Measurements from ENCODE around the gene HERC5.

HERC5 gene

GRCh38 chr4:88441696-88442095, 15.2 kb upstream of the HERC5 start:
- H3K27ac ChIP-seq, result no peak overlapping the region
- no peak for TF ChIP-seq CTCF (IDR thresholded peaks at IDR 0.05)
- no peaks in the 10 kb centered on the region for H3K4me1 ChIP-seq
- peaks cover 0 to 5% (median 0%) of the 10 kb centered on the region in 3 donors for H3K36me3 ChIP-seq
- H3K27me3 ChIP-seq, result no peaks in the 10 kb centered on the region
- intact Hi-C loops (cut with DNase I; ENCODE audit: low total_unique reads), result no loop called here
- H3K4me3 ChIP-seq, result no peak overlapping the region
- H3K9me3 ChIP-seq, result no peaks in the 10 kb centered on the region
- DNase-seq, result no peak

GRCh38 chr4:88442689-88443191, 14.2 kb upstream of the HERC5 start:
- Histone ChIP-seq H3K27ac (no peak overlapping the region), H3K4me1 (no peaks in the 10 kb centered on the region), H3K36me3 (no peaks in the 10 kb centered on the region), H3K27me3 (no peaks in the 10 kb centered on the region), H3K9me3 (no peaks in the 10 kb centered on the region), H3K4me3 (no peak overlapping the region)
- intact Hi-C loops (cut with DNase I; ENCODE audit: low total_unique reads), result no loop called here
- TF ChIP-seq CTCF (IDR thresholded peaks at IDR 0.05), result no peak
- DNase-seq, result no peak

- H3K9me3 ChIP-seq, result no peaks in the 10 kb centered on the region
- no peaks in the 10 kb centered on the region for H3K36me3 ChIP-seq
- TF ChIP-seq CTCF (IDR thresholded peaks at IDR 0.05), result no peak
- no peaks in the 10 kb centered on the region for H3K4me1 ChIP-seq
- H3K27ac ChIP-seq, result no peak overlapping the region
- H3K27me3 ChIP-seq, result no peaks in the 10 kb centered on the region
- H3K4me3 ChIP-seq, result no peak overlapping the region
- intact Hi-C loops (cut with DNase I; ENCODE audit: low total_unique reads), result no loop called here
- DNase-seq, result no peak
Observed at GRCh38 chr4:88443486-88443885, 13.4 kb upstream of the HERC5 start.

GRCh38 chr4:88445252-88445651, 11.7 kb upstream of the HERC5 start:
- Histone ChIP-seq H3K4me1 (no peaks in the 10 kb centered on the region), H3K36me3 (no peaks in the 10 kb centered on the region), H3K27me3 (no peaks in the 10 kb centered on the region), H3K4me3 (no peak overlapping the region), H3K27ac (no peak overlapping the region), H3K9me3 (no peaks in the 10 kb centered on the region)
- intact Hi-C loops (cut with DNase I; ENCODE audit: low total_unique reads), result no loop called here
- DNase-seq, result no peak
- no peak for TF ChIP-seq CTCF (IDR thresholded peaks at IDR 0.05)

- Histone ChIP-seq H3K4me1 (no peaks in the 10 kb centered on the region), H3K27ac (no peak overlapping the region), H3K9me3 (no peaks in the 10 kb centered on the region), H3K4me3 (no peak overlapping the region), H3K27me3 (no peaks in the 10 kb centered on the region), H3K36me3 (no peaks in the 10 kb centered on the region)
- DNase-seq, result no peak
- intact Hi-C loops (cut with DNase I; ENCODE audit: low total_unique reads), result no loop called here
- TF ChIP-seq CTCF (IDR thresholded peaks at IDR 0.05), result no peak
Observed at GRCh38 chr4:88446124-88446523, 10.8 kb upstream of the HERC5 start.

Measured in tibial artery (tissue), 4 donors.